ENCODE measurements around the gene GCC1.

Gene GCC1, protein sequence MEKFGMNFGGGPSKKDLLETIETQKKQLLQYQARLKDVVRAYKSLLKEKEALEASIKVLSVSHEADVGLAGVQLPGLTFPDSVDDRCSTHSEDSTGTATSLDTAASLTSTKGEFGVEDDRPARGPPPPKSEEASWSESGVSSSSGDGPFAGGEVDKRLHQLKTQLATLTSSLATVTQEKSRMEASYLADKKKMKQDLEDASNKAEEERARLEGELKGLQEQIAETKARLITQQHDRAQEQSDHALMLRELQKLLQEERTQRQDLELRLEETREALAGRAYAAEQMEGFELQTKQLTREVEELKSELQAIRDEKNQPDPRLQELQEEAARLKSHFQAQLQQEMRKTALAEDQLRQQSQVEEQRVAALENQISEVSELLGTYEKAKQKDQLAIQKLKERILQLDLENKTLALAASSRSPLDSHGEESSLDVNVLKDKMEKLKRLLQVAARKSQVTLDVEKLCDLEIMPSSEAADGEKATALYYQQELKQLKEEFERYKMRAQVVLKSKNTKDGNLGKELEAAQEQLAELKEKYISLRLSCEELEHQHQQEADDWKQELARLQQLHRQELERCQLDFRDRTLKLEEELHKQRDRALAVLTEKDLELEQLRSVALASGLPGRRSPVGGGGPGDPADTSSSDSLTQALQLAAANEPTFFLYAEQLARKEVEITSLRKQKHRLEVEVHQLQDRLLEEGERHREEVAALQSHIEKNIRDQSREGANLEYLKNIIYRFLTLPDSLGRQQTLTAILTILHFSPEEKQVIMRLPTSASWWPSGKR

DNA sequence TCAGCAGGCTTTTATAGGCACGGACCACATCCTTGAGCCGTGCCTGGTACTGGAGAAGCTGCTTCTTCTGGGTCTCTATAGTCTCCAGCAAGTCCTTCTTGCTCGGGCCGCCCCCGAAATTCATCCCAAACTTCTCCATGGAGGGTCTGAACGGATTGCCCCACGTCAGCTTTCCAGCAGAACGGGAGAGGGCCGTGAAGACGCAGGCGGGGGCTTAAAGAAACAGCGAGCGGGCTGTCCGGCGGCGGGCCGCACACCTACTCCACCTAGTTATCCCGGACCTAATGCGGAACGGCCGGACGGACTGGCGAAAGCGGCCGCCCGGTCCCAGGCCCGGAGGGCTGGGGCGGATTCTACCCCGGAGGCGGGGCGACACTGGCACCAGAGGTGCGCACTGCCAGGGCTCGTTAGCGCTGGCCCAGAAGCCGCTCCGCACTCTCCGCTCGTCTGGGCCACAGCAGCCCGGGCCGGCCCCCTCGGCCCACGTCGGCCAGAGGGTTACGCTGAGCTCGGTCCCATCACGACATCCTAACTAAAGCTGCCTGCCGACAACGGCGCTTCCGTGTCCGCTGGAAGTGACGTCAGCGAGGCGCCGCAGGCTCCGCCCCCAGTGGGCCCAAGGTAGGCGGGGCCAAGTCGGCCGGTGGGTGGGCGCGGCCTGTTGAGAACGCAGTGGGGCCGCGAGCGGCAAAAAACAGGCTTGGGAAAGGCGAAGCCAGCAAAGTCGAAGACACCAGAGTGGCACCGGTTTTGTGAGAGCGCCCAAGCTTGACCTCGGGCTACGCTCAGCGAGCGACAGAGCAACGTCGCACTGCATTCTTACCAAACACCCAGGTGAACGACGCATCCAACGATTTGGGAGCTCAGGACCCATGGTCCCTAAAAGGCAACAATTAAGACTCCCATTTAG is at the start of gene GCC1:
Gene GCC1 (minus strand): TSS at position 553 of the 910 bp plus-strand sequence. CDS start 414 bp downstream, at position 139.
- no peaks in the 10 kb centered on the region for H3K27me3 ChIP-seq (ENCODE audit: insufficient read depth, poor library complexity, severe bottlenecking)
- TF ChIP-seq, protein P1, sequence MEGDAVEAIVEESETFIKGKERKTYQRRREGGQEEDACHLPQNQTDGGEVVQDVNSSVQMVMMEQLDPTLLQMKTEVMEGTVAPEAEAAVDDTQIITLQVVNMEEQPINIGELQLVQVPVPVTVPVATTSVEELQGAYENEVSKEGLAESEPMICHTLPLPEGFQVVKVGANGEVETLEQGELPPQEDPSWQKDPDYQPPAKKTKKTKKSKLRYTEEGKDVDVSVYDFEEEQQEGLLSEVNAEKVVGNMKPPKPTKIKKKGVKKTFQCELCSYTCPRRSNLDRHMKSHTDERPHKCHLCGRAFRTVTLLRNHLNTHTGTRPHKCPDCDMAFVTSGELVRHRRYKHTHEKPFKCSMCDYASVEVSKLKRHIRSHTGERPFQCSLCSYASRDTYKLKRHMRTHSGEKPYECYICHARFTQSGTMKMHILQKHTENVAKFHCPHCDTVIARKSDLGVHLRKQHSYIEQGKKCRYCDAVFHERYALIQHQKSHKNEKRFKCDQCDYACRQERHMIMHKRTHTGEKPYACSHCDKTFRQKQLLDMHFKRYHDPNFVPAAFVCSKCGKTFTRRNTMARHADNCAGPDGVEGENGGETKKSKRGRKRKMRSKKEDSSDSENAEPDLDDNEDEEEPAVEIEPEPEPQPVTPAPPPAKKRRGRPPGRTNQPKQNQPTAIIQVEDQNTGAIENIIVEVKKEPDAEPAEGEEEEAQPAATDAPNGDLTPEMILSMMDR (IDR thresholded peaks at IDR 0.05; ENCODE audit: poor library complexity, severe bottlenecking), result no peak
- peaks cover 5% of the 10 kb centered on the region for H3K4me1 ChIP-seq (ENCODE audit: insufficient read depth, poor library complexity, severe bottlenecking)
- H3K9me3 ChIP-seq (ENCODE audit: severe bottlenecking), result no peaks in the 10 kb centered on the region
- H3K4me3 ChIP-seq (ENCODE audit: severe bottlenecking), result peak within 1 kb of the TSS; percentile 100
- peak; percentile 70 for ATAC-seq (ENCODE audit: low read depth)
- H3K36me3 ChIP-seq (ENCODE audit: low read depth), result peaks cover 42% of the 10 kb centered on the region
- peak within 1 kb of the TSS; percentile 31 for H3K27ac ChIP-seq (ENCODE audit: poor library complexity, severe bottlenecking)
- peak; percentile 82 for DNase-seq (ENCODE audit: low spot score)

DNA sequence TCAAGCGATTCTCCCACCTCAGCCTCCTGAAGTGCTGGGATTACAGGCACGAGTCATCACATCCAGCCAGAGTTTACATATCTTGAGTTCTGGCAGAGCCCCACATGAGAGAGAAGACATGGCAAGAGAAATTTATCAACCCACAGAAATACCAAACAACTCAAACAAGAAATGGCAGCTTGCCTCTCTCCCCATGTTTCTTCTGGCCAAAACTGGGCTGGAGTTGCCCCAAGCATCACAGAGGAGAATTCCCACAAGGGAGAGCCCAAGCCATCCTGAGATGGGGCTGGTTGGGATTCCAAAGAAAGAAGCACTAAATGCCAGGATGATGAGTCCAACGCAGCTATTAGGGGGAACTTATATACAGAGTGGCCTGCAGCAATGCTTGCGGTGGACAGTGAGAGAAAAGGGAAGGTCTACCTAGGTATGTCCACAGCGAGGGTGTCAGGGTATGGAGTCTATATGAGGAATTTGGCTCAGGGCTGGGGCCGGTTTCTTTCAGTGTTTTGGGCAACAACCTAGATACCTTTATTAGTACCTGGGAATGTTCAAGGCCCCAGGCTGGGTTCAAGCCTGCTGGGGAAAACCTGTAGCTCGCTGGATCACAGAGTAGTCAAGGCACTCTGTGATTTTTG is 47.0 kb upstream of the GCC1 start:
- Histone ChIP-seq H3K4me1 (ENCODE audit: insufficient read depth, poor library complexity, severe bottlenecking) (no peaks in the 10 kb centered on the region), H3K9me3 (ENCODE audit: severe bottlenecking) (no peaks in the 10 kb centered on the region), H3K27me3 (ENCODE audit: insufficient read depth, poor library complexity, severe bottlenecking) (no peaks in the 10 kb centered on the region), H3K36me3 (ENCODE audit: low read depth) (no peaks in the 10 kb centered on the region), H3K4me3 (ENCODE audit: severe bottlenecking) (no peak overlapping the region), H3K27ac (ENCODE audit: poor library complexity, severe bottlenecking) (no peak overlapping the region)
- ATAC-seq (ENCODE audit: low read depth), result no peak
- TF ChIP-seq, protein P1 (IDR thresholded peaks at IDR 0.05; ENCODE audit: poor library complexity, severe bottlenecking), result no peak
- DNase-seq (ENCODE audit: low spot score), result no peak

DNA sequence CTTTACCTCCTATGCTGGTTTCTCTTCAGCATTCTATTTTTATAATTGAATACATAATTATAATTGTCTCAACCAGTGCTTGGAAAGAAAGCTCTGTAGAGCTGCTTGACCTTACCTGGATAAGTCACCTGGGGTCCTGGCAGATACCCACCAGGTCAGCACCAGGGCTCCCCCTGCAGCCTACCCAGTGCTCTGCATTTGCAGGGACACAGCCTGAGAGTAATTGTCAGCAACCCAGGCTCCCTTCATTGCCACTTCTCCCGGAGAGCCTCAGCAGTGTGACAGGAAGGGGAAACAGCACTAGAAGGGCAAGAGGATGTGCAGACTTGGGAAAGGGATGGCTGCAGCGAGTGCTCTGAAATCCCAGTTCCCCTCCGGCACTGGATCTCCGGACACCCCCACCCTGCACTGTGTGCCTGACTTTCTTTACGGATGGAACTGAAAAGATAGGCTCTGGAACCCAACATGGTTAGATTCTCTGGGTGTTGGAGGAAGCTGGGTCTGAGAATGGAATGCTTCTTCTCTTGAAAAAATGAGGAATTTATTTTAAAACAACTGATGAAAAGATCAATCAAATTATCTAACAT is 44.0 kb upstream of the GCC1 start:
- H3K4me1 ChIP-seq (ENCODE audit: insufficient read depth, poor library complexity, severe bottlenecking), result no peaks in the 10 kb centered on the region
- H3K9me3 ChIP-seq (ENCODE audit: severe bottlenecking), result no peaks in the 10 kb centered on the region
- H3K4me3 ChIP-seq (ENCODE audit: severe bottlenecking), result no peak overlapping the region
- DNase-seq (ENCODE audit: low spot score) (no peak), ATAC-seq (ENCODE audit: low read depth) (peak; percentile 48; the same call in 1 of the 3 replicates)
- H3K27ac ChIP-seq (ENCODE audit: poor library complexity, severe bottlenecking), result no peak overlapping the region
- H3K36me3 ChIP-seq (ENCODE audit: low read depth), result no peaks in the 10 kb centered on the region
- no peaks in the 10 kb centered on the region for H3K27me3 ChIP-seq (ENCODE audit: insufficient read depth, poor library complexity, severe bottlenecking)
- TF ChIP-seq, protein P1 (IDR thresholded peaks at IDR 0.05; ENCODE audit: poor library complexity, severe bottlenecking), result peak; percentile 37

DNA sequence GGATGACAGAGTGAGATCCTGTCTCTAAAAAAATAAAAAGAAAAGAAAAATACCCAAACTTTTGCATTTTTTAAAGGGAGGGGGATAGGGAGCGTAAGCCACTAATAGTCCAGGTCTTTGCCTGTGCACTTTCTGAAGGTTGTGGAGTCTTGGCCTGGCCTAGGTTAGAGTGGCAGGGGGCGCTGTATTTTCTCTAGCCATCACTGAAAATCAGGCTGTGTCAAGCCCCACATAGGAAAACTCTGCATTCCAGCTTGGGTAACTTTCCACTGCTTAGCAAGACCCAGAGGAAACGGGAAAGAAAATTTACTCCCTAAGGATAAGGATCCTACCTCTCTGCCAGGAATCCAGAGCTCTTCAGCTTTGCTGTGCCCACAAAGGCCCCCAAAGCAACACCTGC is 43.0 kb upstream of the GCC1 start:
- DNase-seq (ENCODE audit: low spot score), result no peak

More for the DNA sequence above, 43.0 kb upstream of the GCC1 start:
- no peaks in the 10 kb centered on the region for H3K4me1 ChIP-seq (ENCODE audit: insufficient read depth, poor library complexity, severe bottlenecking)
- no peak overlapping the region for H3K27ac ChIP-seq (ENCODE audit: poor library complexity, severe bottlenecking)
- no peaks in the 10 kb centered on the region for H3K27me3 ChIP-seq (ENCODE audit: insufficient read depth, poor library complexity, severe bottlenecking)
- no peaks in the 10 kb centered on the region for H3K9me3 ChIP-seq (ENCODE audit: severe bottlenecking)
- H3K4me3 ChIP-seq (ENCODE audit: severe bottlenecking), result no peak overlapping the region
- no peak for ATAC-seq (ENCODE audit: low read depth)
- H3K36me3 ChIP-seq (ENCODE audit: low read depth), result no peaks in the 10 kb centered on the region
- TF ChIP-seq, protein P1 (IDR thresholded peaks at IDR 0.05; ENCODE audit: poor library complexity, severe bottlenecking), result no peak
